HCEC 1CT (cell line): ENCODE measurements around the gene FAM98C.

Experiments used
- DNase-seq: peaks from one replicate; pipeline ENCODE4 v3.0.0-alpha.2; 2017

FAM98C gene

DNA sequence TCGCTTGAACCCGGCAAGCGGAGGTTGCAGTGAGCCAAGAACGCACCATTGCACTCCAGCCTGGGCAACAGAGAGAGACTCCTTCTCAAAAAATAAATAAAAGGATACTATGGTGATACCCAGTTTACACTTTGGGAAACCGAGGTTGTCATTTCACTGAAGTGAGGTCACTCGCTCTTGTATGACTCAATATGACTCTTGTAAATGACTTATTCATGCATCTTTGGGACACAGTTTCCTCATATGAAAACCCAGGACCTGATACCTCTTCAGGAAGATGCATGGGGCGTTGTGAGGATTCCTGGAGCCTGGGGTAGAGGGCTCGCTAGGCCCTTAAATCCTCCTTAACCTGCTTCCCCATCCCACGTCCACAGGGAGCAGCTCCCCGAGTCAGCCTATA is 24.0 kb upstream of the FAM98C start:
- DNase-seq, result peak; percentile 31

DNA sequence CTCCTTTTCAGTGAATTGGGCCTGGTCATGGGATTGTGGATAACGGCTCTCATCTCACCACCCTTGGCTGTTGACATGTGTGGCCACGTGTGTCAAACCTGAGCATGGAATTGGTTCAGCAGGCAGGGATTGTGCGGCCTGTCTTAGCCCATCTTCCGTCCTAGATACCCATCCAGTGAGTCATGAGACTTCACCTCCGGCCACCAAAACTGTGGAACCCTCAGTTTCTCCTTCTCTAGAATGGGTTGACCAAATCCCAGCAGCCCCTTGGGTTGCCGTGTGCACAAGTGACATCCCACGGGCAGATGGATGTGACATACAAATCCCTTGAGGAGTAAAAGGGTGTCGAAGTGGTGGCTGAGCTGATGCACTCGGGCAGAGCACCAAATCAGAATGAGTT is 21.8 kb upstream of the FAM98C start:
- DNase-seq, result no peak

DNA sequence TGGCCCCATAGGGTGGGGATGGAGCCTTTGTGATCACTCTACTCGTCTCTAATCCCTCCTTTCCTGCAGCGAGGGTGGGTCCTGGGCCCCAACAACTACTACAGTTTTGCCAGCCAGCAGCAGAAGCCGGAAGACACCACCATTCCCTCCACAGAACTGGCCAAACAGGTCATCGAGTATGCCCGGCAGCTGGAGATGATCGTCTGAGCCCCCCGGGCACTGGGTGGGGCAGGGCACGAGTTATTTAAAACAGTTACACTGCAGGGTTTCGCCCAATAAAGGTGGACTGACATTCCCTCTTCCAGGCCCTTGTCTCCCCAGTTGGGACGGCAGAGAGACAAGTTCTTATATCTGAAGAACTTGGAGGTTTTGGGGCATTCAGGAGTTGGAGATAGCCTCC is 19.7 kb upstream of the FAM98C start:
- no peak for DNase-seq

- DNase-seq, result no peak
Measured at GRCh38 chr19:38383743-38384142, 19.1 kb upstream of the FAM98C start.

DNA sequence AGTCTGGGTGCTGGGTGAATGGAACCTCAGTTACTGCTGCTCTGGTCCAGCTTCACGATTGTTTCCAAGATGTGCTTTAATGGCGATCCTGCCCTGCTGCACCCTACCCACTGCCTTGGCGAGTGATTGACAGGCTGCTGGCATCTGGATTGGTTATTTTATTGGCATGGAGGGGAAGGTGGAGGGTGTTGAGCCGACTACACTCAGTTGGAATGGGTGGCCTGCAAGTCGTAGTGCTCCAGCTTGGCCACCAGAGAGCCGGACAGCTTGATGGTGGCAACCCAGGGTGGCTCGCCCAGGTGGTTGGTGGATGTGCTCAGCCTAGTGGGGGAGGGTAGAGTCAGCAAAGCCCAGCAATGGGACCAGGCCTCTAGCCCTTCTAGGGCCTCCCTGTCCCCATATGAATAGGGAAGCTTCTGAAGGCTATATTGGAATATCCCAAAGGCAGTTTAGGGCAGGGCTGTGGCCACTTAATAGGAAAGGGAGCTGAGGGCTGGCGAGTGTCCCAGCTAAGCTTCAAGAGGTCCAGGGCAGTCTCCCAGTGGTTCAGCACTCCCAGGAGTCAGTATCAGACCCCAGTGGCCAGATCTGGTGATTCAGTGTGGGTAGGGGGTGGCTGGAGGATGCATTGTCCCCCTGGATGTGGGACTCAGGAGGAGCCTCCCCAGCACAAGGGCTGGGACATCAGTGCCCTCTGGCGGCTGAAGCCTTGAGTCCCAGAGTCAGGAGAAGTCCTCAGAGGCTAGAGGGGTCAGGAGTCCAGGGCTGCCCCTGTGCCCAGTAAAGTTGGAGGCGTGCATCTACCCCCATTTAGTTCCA is 18.5 kb upstream of the FAM98C start:
- DNase-seq, result no peak

DNA sequence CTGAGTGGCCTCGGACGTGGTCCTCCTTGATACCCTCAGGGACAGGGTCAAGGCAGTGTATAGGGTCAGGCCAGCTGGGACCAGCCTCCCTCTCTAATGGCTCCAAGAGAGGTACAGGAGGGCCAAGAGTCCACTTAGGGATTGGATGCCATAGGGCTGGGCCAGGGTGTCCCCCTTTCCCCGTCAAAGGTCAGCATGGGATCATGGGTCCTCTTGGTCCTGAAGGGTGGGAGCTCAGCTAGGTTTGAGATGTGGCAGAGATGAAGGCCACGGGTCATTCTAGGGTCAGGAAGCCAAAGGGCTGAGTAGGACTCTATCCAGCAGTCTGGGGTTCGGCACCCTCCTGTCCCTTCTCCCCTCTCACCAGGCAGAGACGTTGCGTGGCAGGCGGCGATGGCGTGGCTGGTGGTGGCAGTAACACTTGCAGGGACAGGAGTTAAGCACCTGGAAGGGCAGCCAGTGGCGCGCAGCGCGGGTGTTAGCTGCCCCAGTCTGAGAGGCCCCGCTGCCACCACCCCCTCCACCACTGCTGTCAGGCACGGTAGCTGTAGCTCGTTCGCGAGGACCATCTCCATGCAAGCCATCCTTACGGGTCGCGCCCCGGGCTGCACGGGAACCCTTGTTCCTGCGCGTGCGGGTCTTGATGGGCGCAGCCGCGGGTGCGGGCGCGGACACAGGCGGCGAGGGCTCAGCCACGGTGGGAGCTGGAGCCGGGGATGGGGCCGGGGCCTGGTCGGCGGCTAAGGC is 17.7 kb upstream of the FAM98C start:
- DNase-seq, result no peak

GRCh38 chr19:38385804-38386257 is 17.1 kb upstream of the FAM98C start:
- DNase-seq, result no peak

- DNase-seq, result no peak
Measured at GRCh38 chr19:38386300-38386970, 16.5 kb upstream of the FAM98C start.

GRCh38 chr19:38386971-38387549 is 15.8 kb upstream of the FAM98C start:
- no peak for DNase-seq

GRCh38 chr19:38387550-38388348 is 15.1 kb upstream of the FAM98C start, which contains the start of gene GGN:
Gene GGN, minus strand, starts transcription at chr19:38388034. Its CDS starts 773 bp downstream, at chr19:38387261.
- DNase-seq, result peak; percentile 94

DNA sequence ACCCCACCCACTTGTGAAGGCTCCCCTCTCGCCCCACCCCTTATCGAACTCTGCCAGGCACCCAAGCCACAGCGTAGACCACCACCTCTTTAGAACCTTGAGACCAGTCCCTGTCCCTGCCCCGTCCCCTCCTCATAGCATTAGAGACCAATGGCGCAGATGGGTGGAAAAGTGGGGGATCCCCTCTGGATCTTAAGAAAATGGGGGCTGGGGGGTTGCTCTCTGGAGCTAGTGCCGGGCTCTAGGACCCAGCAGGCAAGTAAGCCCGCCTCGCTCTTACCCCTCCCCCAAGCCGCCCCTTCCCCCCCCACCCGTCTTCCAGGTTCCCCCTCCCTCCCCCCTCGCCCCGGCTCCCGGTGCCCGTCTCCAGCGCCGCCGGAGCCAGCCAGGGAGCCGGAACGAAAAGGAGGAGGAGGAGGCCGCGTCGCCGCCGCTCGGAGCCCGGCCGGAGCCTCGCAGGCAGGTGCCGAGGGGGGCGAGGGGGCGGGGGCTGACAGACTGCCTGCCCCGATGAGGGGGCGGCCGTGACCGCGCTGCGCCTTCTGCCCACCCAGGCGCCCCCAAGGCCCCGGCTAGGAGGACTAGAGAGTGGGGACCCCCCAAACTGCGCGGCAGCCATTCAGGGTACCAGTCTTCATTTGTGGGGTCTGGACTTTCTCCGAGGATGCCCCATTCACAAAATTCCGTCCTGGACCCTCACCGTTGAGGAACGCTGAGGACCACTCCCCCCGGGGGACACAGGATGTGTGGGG is 14.4 kb upstream of the FAM98C start, which contains the start of gene SPRED3:
Gene SPRED3, plus strand, starts transcription at position 349 of the 752 bp plus-strand sequence. CDS start 1,606 bp downstream, outside the sequence.
- no peak for DNase-seq

- peak; percentile 72 for DNase-seq
Measured at GRCh38 chr19:38389101-38389925, 13.6 kb upstream of the FAM98C start.

GRCh38 chr19:38389957-38390924 is 12.7 kb upstream of the FAM98C start:
- DNase-seq, result no peak

DNA sequence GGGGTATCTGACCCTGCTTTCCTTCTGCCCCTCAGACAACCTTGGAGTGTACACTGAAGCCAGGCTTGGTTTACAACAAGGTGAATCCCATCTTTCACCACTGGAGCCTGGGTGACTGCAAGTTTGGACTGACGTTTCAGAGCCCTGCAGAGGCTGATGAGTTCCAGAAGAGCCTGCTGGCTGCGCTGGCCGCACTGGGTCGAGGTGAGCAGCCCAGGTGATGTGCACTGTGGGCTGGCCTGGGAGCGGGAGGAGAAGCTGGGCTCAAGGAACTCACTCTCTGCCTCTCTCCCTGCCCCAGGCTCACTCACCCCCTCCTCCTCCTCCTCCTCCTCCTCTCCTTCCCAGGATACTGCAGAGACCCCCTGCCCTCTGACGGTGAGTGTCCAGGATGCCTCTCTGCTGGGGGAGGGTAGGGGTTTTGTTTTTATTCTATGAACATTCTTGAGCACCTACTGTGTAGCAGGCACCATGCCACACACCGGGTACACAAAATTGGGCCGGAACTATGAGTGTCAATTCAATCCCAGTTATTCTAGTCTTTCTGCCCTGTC is 10.9 kb upstream of the FAM98C start:
- no peak for DNase-seq

- DNase-seq, result peak; percentile 20
Measured at GRCh38 chr19:38392707-38393308, 10.1 kb upstream of the FAM98C start.

DNA sequence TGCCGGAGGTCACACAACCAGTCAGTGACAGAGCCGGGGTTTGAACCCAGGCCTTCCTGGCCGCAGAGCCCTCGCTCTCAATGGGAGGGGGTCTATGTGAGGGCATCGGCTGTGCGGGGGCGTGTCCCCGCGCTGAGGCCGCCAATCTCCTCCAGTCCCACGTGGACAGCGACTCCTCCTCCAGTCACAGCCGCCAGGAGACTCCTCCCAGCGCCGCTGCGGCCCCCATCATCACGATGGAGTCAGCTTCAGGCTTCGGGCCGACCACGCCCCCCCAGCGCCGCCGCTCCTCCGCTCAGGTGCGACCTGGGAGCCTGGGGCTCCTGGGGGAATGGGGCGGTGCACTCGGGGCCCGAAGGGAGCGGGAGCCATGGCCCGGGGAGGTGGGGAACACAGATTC is 8.4 kb upstream of the FAM98C start:
- DNase-seq, result no peak

GRCh38 chr19:38395381-38396114 is 7.3 kb upstream of the FAM98C start:
- DNase-seq, result no peak

- DNase-seq, result no peak
Measured at GRCh38 chr19:38399081-38399480, 3.8 kb upstream of the FAM98C start.
